Spleen (tissue), 11 donors: Measurements from ENCODE around the gene UFD1. TPM values are rescaled to one million over a fixed set of nuclear protein-coding genes. Genes with fewer than 3 reads are reported as not detected.

Source experiments
- DNase-seq: peaks from one replicate; pipeline ENCODE4 v3.0.0-alpha.2; 2020
- H3K27ac ChIP-seq, 8 donors: fragments of 200-600 bp; sonication (generic) in 7 of 8; 1 replicate in 4 of 8; 2 replicates in 4 of 8; pipeline versions ENCODE4 v1.5.0 to v1.8.0; 2016 to 2021; ENCODE audit warnings: inconsistent platforms in 4 of 8, mild to moderate bottlenecking in 4 of 8, moderate library complexity in 1 of 8
- H3K27me3 ChIP-seq, 7 donors: fragments of 200-600 bp; sonication (generic) in 6 of 7; replicated peaks in 1 of 7; 1 replicate in 4 of 7; 2 replicates in 3 of 7; pipeline versions ENCODE4 v1.5.0 to v1.8.0; 2016 to 2021; ENCODE audit warnings: inconsistent platforms in 3 of 7, mild to moderate bottlenecking in 1 of 7
- H3K36me3 ChIP-seq, 6 donors: fragments of 200-600 bp; sonication (generic) in 5 of 6; 1 replicate in 4 of 6; 2 replicates in 2 of 6; pipeline versions ENCODE4 v1.5.0 to v1.8.0; 2016 to 2021; ENCODE audit warnings: inconsistent platforms in 2 of 6
- H3K4me1 ChIP-seq, 6 donors: fragments of 200-600 bp; sonication (generic) in 5 of 6; 1 replicate in 3 of 6; 2 replicates in 3 of 6; pipeline versions ENCODE4 v1.5.0 to v1.8.0; 2016 to 2021; ENCODE audit warnings: inconsistent platforms in 3 of 6
- H3K4me3 ChIP-seq, 8 donors: fragments of 200-600 bp; sonication (generic) in 7 of 8; 1 replicate in 4 of 8; 2 replicates in 4 of 8; pipeline versions ENCODE4 v1.5.0 to v1.8.0; 2016 to 2021; ENCODE audit warnings: inconsistent platforms in 4 of 8, mild to moderate bottlenecking in 4 of 8, moderate library complexity in 2 of 8
- H3K9me3 ChIP-seq, 8 donors: fragments of 200-600 bp; sonication (generic) in 7 of 8; 1 replicate in 4 of 8; 2 replicates in 4 of 8; pipeline versions ENCODE4 v1.5.0 to v1.8.0; 2016 to 2021; ENCODE audit warnings: inconsistent platforms in 4 of 8
- POLR2A ChIP-seq, 3 donors: fragments of 450-650 bp; IDR thresholded peaks; one replicate each; pipeline ENCODE4 v1.5.1; 2017; ENCODE audit warnings: antibody characterized with exemption in 3 of 3, mild to moderate bottlenecking in 1 of 3
- POLR2AphosphoS5 ChIP-seq, 3 donors: sonication (generic); formaldehyde crosslinking; IDR thresholded peaks; one replicate each; pipeline ENCODE4 v1.5.1; 2017; ENCODE audit warnings: antibody characterized with exemption in 3 of 3
- WGBS, 5 donors: extraction: QIAGEN DNeasy Blood & Tissue Kit in 3 of 5; methylation state at CpG; one replicate each; pipeline versions ENCODE4 v1.1.5 to v1.1.7; 2013 to 2018; 5-methylcytosine and 5-hydroxymethylcytosine counted together
- intact Hi-C: fragments of 100-400 bp; cut with DNase I; formaldehyde crosslinking; loops from one replicate; pipeline ENCODE4 v1.15.0; 2023; ENCODE audit warnings: low total_unique reads
- polyA plus RNA-seq, 3 donors: library from polyadenylated mRNA; stranded (reverse); fragments of 200-250 nt; gene quantifications; one replicate each; pipeline ENCODE4 v1.2.1, GENCODE V29; 2013
- total RNA-seq, 7 donors: library from RNA; depleted of rRNA in 3 of 7; stranded (reverse); fragments of >200 nt in 3 of 7; fragmentation: NEBNext Ultra II Directional in 4 of 7; extraction: Animal tissue kit (Norgen Biotek cat#: 25700) in 4 of 7; gene quantifications; one replicate each; pipeline versions ENCODE4 v1.1.0 to v1.2.1, GENCODE V29; 2016 to 2021
- TF ChIP-seq, protein P1 (sequence below), 11 experiments: fragments of 200-600 bp in 7 of 11; fragments of 450-650 bp in 4 of 11; sonication (generic) in 4 of 11; IDR thresholded peaks in 8 of 11; conservative IDR thresholded peaks in 3 of 11; 1 replicate in 7 of 11; 2 replicates in 4 of 11; pipeline versions ENCODE4 v1.4.0 to v1.8.0; 2016 to 2021; ENCODE audit warnings: antibody characterized with exemption in 11 of 11, inconsistent platforms in 4 of 11, mild to moderate bottlenecking in 1 of 11
- donor health status: healthy with polysubstance abuse.
- donor health status: DM: no; HTN: no; CAD: no; lungs with moderate emphysema.
- donor health status: DM: no; HTN: no; CAD: no.
- donor health status: Bipolar disorder and iron deficiency.
- donor health status: healthy.
- donor health status: DM: no; HTN: no; CAD: no.
- donor health status: DM: yes; HTN: yes; CAD: no.

UFD1 gene
- total and polyA plus RNA-seq, 10 donors = 35.6 to 55.4 (median 42.4) TPM

DNA sequence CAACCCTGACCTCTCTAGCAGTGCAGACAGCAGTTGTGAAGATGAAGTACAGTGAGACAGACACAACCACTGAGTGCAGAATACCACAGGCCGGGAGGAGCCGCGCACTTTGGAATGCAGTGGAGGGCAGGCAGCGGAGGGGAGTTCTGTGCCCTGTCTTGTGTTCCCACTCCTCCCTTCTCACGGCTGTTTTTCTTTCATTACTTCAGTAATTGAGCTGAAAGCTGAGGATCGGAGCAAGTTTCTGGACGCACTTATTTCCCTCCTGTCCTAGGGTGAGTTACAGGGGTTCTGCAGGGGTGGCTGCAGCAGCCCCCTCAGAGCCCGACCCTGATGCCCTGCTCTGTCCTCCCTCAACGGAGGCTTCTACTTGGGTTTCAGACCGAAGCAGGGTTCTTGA lies 39.6 kb upstream of the UFD1 start:
- H3K4me3 ChIP-seq = no peak overlapping the region
- H3K9me3 ChIP-seq = peaks cover 0 to 9% (median 6%) of the 10 kb centered on the region in 8 donors
- DNase-seq = no peak
- TF ChIP-seq POLR2AphosphoS5 (IDR thresholded peaks at IDR 0.05) (no peak), POLR2A (IDR thresholded peaks at IDR 0.05) (no peak)
- TF ChIP-seq, protein P1, sequence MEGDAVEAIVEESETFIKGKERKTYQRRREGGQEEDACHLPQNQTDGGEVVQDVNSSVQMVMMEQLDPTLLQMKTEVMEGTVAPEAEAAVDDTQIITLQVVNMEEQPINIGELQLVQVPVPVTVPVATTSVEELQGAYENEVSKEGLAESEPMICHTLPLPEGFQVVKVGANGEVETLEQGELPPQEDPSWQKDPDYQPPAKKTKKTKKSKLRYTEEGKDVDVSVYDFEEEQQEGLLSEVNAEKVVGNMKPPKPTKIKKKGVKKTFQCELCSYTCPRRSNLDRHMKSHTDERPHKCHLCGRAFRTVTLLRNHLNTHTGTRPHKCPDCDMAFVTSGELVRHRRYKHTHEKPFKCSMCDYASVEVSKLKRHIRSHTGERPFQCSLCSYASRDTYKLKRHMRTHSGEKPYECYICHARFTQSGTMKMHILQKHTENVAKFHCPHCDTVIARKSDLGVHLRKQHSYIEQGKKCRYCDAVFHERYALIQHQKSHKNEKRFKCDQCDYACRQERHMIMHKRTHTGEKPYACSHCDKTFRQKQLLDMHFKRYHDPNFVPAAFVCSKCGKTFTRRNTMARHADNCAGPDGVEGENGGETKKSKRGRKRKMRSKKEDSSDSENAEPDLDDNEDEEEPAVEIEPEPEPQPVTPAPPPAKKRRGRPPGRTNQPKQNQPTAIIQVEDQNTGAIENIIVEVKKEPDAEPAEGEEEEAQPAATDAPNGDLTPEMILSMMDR (IDR thresholded peaks at IDR 0.05 in 8 of 11, conservative IDR thresholded peaks at IDR 0.05 in 3 of 11) = no peak
- H3K27me3 ChIP-seq = peaks cover 0 to 17% (median 10%) of the 10 kb centered on the region in 7 donors
- peaks cover 0 to 61% (median 0%) of the 10 kb centered on the region in 6 donors for H3K36me3 ChIP-seq
- H3K27ac ChIP-seq = no peak overlapping the region
- intact Hi-C loops = no loop called here
- WGBS, 5 donors = 77 to 94% (median 87%) methylated on average over 10 of the region's 10 CpGs
- peaks cover 7 to 18% (median 10%) of the 10 kb centered on the region in 6 donors for H3K4me1 ChIP-seq

DNA sequence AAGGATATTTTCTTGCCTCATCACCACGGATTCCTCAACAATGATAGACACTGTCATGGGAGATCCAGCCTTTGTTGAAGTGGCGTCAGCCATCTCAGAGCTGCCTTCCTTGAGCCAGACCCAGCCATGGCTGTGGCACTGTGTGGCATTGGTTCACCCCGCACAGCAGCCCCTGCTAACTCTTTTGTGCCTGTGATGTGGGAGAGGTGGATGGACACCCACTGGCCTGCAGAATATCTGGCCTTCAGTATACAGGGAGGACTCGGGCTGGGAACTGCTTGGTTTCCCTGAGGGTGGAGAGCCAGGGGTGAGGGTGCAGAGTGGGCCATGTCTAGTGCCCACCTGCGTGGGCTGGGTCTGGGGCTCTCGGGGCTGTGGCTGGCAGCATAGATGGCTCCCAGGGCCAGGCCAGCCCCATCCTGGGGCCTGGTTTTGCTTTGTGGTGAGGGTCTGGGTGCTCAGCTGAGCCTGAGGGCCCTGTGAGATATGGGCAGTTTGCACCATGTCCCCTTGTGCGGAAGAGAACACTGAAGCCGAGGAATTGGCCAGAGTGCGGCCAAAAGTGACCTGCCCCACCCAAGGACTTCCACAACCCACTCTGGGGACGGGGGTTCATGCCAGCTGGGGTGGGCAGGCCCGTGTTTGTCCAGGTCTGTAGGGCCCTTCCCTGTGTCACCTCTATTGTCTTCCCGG lies 39.1 kb upstream of the UFD1 start:
- Histone ChIP-seq H3K9me3 (peaks cover 0 to 14% (median 10%) of the 10 kb centered on the region in 8 donors), H3K27ac (no peak overlapping the region), H3K27me3 (peaks cover 0 to 11% (median 4%) of the 10 kb centered on the region in 7 donors), H3K4me1 (peaks cover 1 to 13% (median 4%) of the 10 kb centered on the region in 6 donors), H3K36me3 (peaks cover 0 to 67% (median 0%) of the 10 kb centered on the region in 6 donors), H3K4me3 (no peak overlapping the region)
- TF ChIP-seq POLR2A (IDR thresholded peaks at IDR 0.05) (no peak), POLR2AphosphoS5 (IDR thresholded peaks at IDR 0.05) (no peak)
- TF ChIP-seq, protein P1 (IDR thresholded peaks at IDR 0.05 in 8 of 11, conservative IDR thresholded peaks at IDR 0.05 in 3 of 11) = no peak
- intact Hi-C loops = no loop called here
- WGBS, 5 donors = 72 to 91% (median 89%) methylated on average over 10 to 12 of the region's 12 CpGs
- no peak for DNase-seq

DNA sequence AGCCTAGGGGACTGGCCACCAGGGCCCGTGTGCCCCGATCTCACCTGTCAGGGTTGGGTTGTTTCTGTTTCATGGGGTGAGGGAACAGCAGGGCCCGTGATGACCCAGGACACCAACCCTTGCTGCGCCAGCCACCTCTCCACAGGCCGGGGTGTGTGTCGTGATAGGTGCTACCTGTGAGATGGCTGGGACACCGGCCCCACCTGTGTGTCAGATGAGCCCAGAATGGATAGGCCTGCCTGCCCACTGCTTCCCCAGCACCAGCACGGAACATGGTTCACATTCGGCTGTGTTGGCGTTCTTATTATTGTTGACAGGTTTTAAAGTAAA lies 38.1 kb upstream of the UFD1 start:
- TF ChIP-seq, protein P1 (IDR thresholded peaks at IDR 0.05 in 8 of 11, conservative IDR thresholded peaks at IDR 0.05 in 3 of 11) = no peak
- TF ChIP-seq POLR2A (IDR thresholded peaks at IDR 0.05) (no peak), POLR2AphosphoS5 (IDR thresholded peaks at IDR 0.05) (no peak)
- H3K36me3 ChIP-seq = peaks cover 0 to 72% (median 0%) of the 10 kb centered on the region in 6 donors
- H3K27me3 ChIP-seq = peaks cover 0 to 2% (median 0%) of the 10 kb centered on the region in 7 donors
- no peak for DNase-seq
- H3K9me3 ChIP-seq = peaks cover 0 to 14% (median 10%) of the 10 kb centered on the region in 8 donors
- 93 to 98% (median 97%) methylated on average over 7 to 10 of the region's 10 CpGs for WGBS, 5 donors
- intact Hi-C loops = no loop called here
- H3K27ac ChIP-seq = no peak overlapping the region
- no peak overlapping the region for H3K4me3 ChIP-seq
- H3K4me1 ChIP-seq = peaks cover 0 to 3% (median 0%) of the 10 kb centered on the region in 6 donors

DNA sequence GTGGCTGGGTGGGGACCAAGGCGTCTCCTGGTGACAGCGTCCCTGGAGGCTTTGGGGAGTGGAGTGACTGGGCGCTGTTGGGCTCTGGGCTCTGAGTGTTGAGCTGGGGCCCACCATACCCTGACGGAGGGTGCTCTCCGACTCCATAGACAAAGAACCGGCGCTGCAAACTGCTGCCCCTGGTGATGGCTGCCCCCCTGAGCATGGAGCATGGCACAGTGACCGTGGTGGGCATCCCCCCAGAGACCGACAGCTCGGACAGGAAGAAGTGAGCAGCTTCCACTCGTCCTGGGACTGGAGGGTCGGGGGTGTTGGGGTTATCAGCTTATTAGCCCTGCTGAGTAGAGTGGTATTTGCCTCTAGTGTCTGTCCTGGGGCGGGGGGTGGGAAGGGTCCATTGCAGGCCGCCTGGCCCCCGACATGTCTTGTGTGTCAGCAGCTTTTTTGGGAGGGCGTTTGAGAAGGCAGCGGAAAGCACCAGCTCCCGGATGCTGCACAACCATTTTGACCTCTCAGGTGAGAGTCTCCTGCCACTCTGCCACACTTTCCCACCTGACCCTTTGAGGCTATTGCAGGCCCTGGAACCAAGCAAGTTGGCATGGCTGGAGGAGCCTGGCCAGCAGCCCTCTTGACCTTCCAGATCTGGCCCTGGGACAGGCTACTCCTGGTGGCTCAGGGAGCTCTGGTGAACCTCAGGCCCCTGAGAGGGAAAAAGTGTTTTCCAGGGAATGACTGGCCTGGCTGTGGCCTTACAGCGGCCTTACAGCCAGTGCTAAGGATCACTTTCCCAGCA lies 37.6 kb upstream of the UFD1 start:
- WGBS, 5 donors = 91 to 97% (median 95%) methylated on average over 19 of the region's 19 CpGs
- intact Hi-C loops = no loop called here
- Histone ChIP-seq H3K27me3 (no peaks in the 10 kb centered on the region), H3K36me3 (peaks cover 0 to 68% (median 0%) of the 10 kb centered on the region in 6 donors), H3K4me1 (no peaks in the 10 kb centered on the region), H3K9me3 (peaks cover 0 to 14% (median 10%) of the 10 kb centered on the region in 8 donors), H3K4me3 (no peak overlapping the region), H3K27ac (no peak overlapping the region)
- no peak for TF ChIP-seq POLR2A (IDR thresholded peaks at IDR 0.05)
- no peak for TF ChIP-seq POLR2AphosphoS5 (IDR thresholded peaks at IDR 0.05)
- TF ChIP-seq, protein P1 (IDR thresholded peaks at IDR 0.05 in 8 of 11, conservative IDR thresholded peaks at IDR 0.05 in 3 of 11) = no peak
- no peak for DNase-seq
